ENCODE data around the gene MASTL. TPM values are rescaled to one million over a fixed set of nuclear protein-coding genes. Genes with fewer than 3 reads are reported as not detected.

The MASTL gene
- total RNA-seq, 2 donors from 2014 or later, result 4.3 to 4.9 TPM

GRCh38 chr10:27230022-27230421, 74.9 kb downstream of the MASTL start:
- 74 to 77% methylated on average over 1 of the region's 1 CpG for WGBS, 2 donors

GRCh38 chr10:27235706-27236105, 80.6 kb downstream of the MASTL start:
- no peak for ATAC-seq
- WGBS, 2 donors, result 44 to 52% methylated on average over 1 of the region's 1 CpG
- H3K27me3 ChIP-seq, result no peaks in the 10 kb centered on the region
- peaks cover 0 to 5% of the 10 kb centered on the region in 2 donors for H3K36me3 ChIP-seq (replicated peaks in 1 of 2; ENCODE audit: insufficient read depth in 1 of 2, low read depth in 2 of 2)
- no peak for DNase-seq
- TF ChIP-seq POLR2A (IDR thresholded peaks at IDR 0.05) (no peak), CTCF (IDR thresholded peaks at IDR 0.05) (no peak)
- peaks cover 17% of the 10 kb centered on the region for H3K4me1 ChIP-seq
- no peaks in the 10 kb centered on the region for H3K9me3 ChIP-seq
- intact Hi-C loops (cut with DNase I), result no loop called here
- no peak overlapping the region for H3K4me3 ChIP-seq
- H3K27ac ChIP-seq, result peak overlapping the region in 1 of 4 donors; percentile 63

More at GRCh38 chr10:27230022-27230421, 74.9 kb downstream of the MASTL start:
- no peak for TF ChIP-seq CTCF (IDR thresholded peaks at IDR 0.05)
- no peak for TF ChIP-seq POLR2A (IDR thresholded peaks at IDR 0.05)
- no peaks in the 10 kb centered on the region for H3K27me3 ChIP-seq
- DNase-seq (no peak), ATAC-seq (no peak)
- peaks cover 0 to 5% of the 10 kb centered on the region in 2 donors for H3K36me3 ChIP-seq (replicated peaks in 1 of 2; ENCODE audit: insufficient read depth in 1 of 2, low read depth in 2 of 2)
- no peaks in the 10 kb centered on the region for H3K4me1 ChIP-seq
- H3K9me3 ChIP-seq, result no peaks in the 10 kb centered on the region
- no peak overlapping the region for H3K27ac ChIP-seq
- intact Hi-C loops (cut with DNase I), result no loop called here
- no peak overlapping the region for H3K4me3 ChIP-seq

Small RNA genes within 50 kb of the gene (small RNA-seq; reads per million reads assigned to genes)
- gene RNU2-24P (not detected), gene RNU7-12P (not detected)

Other genes with a start within 250 kb of the MASTL start
- 10 to 100 TPM; 10.1 to 12.2 TPM for gene ANKRD26, start 54.9 kb upstream of the MASTL start, total RNA-seq
- 10 to 100 TPM; 27.0 to 64.9 TPM for gene YME1L1, start 968 bp upstream of the MASTL start, total RNA-seq
- gene ACBD5, start 85.4 kb downstream of the MASTL start, total RNA-seq, result 10 to 100 TPM; 10.4 to 11.5 TPM